Measurements from ENCODE around the gene YPEL2.

Gene YPEL2

DNA sequence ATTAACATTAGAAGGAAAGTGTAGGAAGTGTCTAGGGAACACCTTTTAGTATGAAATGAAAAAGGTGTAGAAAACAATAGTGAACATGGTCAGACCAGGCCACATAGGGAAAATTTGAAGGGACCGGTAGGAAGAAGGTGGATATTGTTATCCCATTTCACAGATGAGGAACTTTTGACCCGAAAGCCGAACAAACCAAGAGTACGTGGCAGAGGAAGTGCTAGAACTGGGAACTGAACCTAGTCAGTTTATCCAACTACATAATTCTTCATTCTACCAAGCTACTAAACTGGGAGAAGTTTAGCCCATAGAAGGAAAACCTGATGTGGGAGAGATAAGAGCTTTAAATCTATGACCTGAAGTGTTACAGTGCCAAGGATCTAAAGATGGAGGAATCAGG is 43.2 kb downstream of the YPEL2 start:
- no peak overlapping the region for H3K9ac ChIP-seq (ENCODE audit: low read length)
- no peaks in the 10 kb centered on the region for H3K36me3 ChIP-seq (ENCODE audit: control insufficient read depth, insufficient read depth, low read length)
- H3K4me3 ChIP-seq (ENCODE audit: low read length) = no peak overlapping the region
- H3K27me3 ChIP-seq (ENCODE audit: control insufficient read depth, insufficient read depth, low read length) = no peaks in the 10 kb centered on the region
- H3K9me3 ChIP-seq (ENCODE audit: control insufficient read depth, low read length) = no peaks in the 10 kb centered on the region
- peaks cover 86% of the 10 kb centered on the region for H3K4me1 ChIP-seq (ENCODE audit: control insufficient read depth, insufficient read depth, low read length)

DNA sequence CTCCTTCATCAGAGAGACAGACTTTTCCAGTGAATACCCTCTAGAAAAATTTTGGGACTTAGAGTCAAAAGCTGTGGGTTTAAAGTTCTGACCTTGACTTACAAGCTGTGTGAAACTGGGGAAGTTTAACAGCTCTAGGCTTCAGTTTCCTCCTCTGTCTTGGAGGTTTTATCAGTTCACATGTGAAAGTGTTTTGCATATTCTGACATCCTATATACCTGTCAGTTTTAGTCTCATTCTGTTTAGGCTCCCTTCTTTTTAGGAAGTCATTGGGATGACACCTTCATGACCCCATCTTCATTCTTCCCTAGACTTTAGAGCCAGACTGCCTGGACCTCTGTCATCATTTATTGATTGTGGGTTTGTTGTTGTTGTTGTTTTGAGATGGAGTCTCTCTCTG is 44.4 kb downstream of the YPEL2 start:
- Histone ChIP-seq H3K4me3 (ENCODE audit: low read length) (no peak overlapping the region), H3K27me3 (ENCODE audit: control insufficient read depth, insufficient read depth, low read length) (no peaks in the 10 kb centered on the region), H3K9me3 (ENCODE audit: control insufficient read depth, low read length) (no peaks in the 10 kb centered on the region), H3K36me3 (ENCODE audit: control insufficient read depth, insufficient read depth, low read length) (no peaks in the 10 kb centered on the region), H3K9ac (ENCODE audit: low read length) (no peak overlapping the region), H3K4me1 (ENCODE audit: control insufficient read depth, insufficient read depth, low read length) (peaks cover 80% of the 10 kb centered on the region)

DNA sequence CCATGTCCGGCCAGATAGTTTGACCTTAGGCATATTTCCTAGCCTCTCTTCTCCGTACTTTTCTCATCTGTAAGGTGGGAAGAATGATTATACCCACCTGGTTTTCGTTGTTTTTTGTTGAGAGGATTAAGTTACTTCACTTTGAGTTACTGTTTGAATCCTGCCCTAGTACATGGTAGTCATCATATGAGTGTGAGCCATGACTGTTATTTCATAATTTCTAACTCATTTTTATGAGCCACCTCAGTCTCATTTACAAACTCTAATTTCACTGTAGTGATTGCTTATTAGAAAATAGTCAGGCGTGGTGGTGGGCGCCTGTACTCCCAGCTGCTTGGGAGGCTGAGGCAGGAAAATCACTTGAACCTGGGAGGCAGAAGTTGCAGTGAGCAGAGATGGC is 45.1 kb downstream of the YPEL2 start:
- no peaks in the 10 kb centered on the region for H3K27me3 ChIP-seq (ENCODE audit: control insufficient read depth, insufficient read depth, low read length)
- H3K36me3 ChIP-seq (ENCODE audit: control insufficient read depth, insufficient read depth, low read length) = no peaks in the 10 kb centered on the region
- H3K4me1 ChIP-seq (ENCODE audit: control insufficient read depth, insufficient read depth, low read length) = peaks cover 80% of the 10 kb centered on the region
- H3K9ac ChIP-seq (ENCODE audit: low read length) = no peak overlapping the region
- no peak overlapping the region for H3K4me3 ChIP-seq (ENCODE audit: low read length)
- no peaks in the 10 kb centered on the region for H3K9me3 ChIP-seq (ENCODE audit: control insufficient read depth, low read length)

DNA sequence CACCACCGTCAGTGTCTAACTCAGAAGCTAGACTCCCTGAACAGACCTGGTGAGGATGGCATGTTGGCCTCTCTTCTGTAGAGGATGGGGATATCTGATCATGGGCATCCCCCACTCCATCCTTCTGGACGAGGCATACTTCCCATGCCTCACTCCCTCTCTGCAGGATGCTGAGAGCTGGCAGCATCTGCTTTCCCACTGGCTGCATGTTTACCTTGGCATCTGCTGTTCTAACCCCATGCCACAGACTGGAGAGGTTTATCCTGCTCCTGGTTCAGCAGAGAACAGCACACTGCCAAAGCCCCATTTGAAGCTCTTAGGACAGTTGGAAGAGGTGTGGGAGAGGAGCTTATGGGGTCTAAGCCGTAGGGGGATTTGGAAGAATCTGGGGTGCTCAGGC is 46.0 kb downstream of the YPEL2 start:
- peaks cover 80% of the 10 kb centered on the region for H3K4me1 ChIP-seq (ENCODE audit: control insufficient read depth, insufficient read depth, low read length)
- H3K9ac ChIP-seq (ENCODE audit: low read length) = peak overlapping the region; percentile 3
- no peaks in the 10 kb centered on the region for H3K9me3 ChIP-seq (ENCODE audit: control insufficient read depth, low read length)
- no peak overlapping the region for H3K4me3 ChIP-seq (ENCODE audit: low read length)
- no peaks in the 10 kb centered on the region for H3K27me3 ChIP-seq (ENCODE audit: control insufficient read depth, insufficient read depth, low read length)
- H3K36me3 ChIP-seq (ENCODE audit: control insufficient read depth, insufficient read depth, low read length) = no peaks in the 10 kb centered on the region

DNA sequence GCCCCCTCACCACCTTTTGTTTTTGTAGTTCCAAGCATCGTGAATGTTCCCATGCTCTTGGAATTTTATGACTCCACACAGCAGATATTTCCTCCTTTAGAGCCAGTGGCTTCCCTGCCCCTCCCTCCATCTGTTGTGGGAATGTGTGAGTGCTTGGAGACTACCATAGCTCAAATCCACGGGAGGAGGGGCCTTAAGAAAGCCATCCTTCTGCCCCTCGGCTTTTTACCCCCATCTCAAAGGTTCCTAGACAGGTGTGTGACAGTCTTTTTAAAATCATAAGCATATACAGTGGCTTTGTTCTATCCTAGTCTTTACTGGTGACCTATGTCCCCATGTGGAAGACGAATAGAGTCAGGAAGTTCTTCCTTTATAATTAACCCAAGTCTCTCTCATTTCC is 47.2 kb downstream of the YPEL2 start:
- no peaks in the 10 kb centered on the region for H3K36me3 ChIP-seq (ENCODE audit: control insufficient read depth, insufficient read depth, low read length)
- H3K4me3 ChIP-seq (ENCODE audit: low read length) = no peak overlapping the region
- peaks cover 68% of the 10 kb centered on the region for H3K4me1 ChIP-seq (ENCODE audit: control insufficient read depth, insufficient read depth, low read length)
- H3K27me3 ChIP-seq (ENCODE audit: control insufficient read depth, insufficient read depth, low read length) = no peaks in the 10 kb centered on the region
- H3K9ac ChIP-seq (ENCODE audit: low read length) = no peak overlapping the region
- H3K9me3 ChIP-seq (ENCODE audit: control insufficient read depth, low read length) = no peaks in the 10 kb centered on the region

DNA sequence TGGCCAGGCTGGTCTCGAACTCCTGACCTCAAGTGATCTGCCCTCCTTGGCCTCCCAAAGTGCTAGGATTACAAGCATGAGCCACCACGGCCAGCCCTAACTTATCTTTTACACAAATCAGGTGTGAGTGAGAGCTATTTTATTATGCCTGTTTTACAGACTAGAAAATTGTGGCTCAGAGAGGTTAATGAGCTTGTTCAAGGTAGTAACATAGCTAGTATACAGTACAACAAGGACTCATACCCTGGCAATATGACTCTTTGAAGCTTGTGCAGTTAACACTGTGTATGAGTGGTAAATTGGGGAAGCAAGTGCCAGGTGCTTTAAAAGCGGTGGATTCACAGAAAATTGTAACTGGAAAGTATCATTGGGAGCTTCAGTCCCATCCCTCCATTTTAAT is 49.0 kb downstream of the YPEL2 start:
- Histone ChIP-seq H3K4me1 (ENCODE audit: control insufficient read depth, insufficient read depth, low read length) (peaks cover 50% of the 10 kb centered on the region), H3K4me3 (ENCODE audit: low read length) (no peak overlapping the region), H3K36me3 (ENCODE audit: control insufficient read depth, insufficient read depth, low read length) (no peaks in the 10 kb centered on the region), H3K27me3 (ENCODE audit: control insufficient read depth, insufficient read depth, low read length) (no peaks in the 10 kb centered on the region), H3K9me3 (ENCODE audit: control insufficient read depth, low read length) (no peaks in the 10 kb centered on the region), H3K9ac (ENCODE audit: low read length) (no peak overlapping the region)

DNA sequence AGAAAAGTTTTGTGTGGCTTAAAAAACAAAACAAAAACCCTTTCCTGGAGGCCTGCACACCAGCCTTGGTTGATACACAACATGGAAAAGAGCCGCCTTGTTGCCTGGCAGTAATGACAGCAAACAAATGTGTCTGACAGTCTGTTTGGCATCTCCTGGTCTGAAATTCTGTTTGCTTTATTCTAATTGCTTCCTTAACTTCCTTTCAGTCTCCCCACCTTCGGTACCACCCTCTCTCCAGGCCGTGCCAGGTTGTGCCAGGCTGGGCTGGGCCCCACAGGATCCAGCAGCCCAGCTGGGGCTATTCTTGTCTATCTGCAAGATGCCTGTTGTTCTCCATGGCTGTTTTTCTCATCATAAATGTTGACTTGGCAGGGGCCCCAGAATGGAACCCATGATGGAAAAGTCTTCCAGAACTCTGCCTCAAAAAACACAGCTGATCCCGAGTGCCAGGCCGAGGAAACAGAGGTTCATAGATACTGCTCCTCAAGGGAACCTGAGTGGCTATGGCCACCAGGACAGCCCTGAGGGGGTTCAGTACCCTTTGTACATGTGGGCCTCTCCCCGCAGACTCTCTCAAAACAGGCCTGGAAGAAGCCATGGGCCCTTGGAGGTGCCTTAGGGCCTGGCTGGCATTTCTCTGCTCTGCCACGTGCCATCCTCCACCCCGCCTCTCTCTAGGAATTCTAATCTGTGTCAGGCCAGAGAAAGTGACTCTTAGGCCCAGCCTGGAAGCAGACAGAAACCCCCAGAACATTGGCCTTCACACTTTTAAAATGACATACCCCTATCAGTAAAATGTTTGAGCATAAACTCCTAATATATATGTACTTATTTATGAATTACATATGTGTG is 50.5 kb downstream of the YPEL2 start:
- no peaks in the 10 kb centered on the region for H3K36me3 ChIP-seq (ENCODE audit: control insufficient read depth, insufficient read depth, low read length)
- peaks cover 48% of the 10 kb centered on the region for H3K4me1 ChIP-seq (ENCODE audit: control insufficient read depth, insufficient read depth, low read length)
- peak overlapping the region; percentile 32 for H3K9ac ChIP-seq (ENCODE audit: low read length)
- no peaks in the 10 kb centered on the region for H3K27me3 ChIP-seq (ENCODE audit: control insufficient read depth, insufficient read depth, low read length)
- H3K4me3 ChIP-seq (ENCODE audit: low read length) = no peak overlapping the region
- H3K9me3 ChIP-seq (ENCODE audit: control insufficient read depth, low read length) = no peaks in the 10 kb centered on the region

DNA sequence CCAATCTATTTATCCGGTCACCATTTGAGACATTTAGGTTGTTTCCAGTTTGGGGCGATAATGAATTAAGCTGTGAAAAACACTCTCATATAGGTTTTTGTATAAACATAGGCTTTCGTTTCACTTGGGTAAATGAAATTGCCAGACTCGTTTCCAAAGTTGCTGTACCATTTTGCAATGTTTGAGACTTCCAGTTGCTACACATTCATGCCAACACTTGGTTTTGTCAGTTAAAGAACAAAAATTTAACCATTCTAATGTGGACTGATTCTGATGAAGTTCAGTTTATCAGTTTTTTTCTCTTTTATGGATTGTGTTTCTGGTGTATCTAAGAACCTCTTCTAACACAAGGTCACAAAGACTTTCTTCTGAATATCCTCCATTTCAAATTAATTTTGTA is 52.4 kb downstream of the YPEL2 start:
- Histone ChIP-seq H3K27me3 (ENCODE audit: control insufficient read depth, insufficient read depth, low read length) (no peaks in the 10 kb centered on the region), H3K4me1 (ENCODE audit: control insufficient read depth, insufficient read depth, low read length) (peaks cover 28% of the 10 kb centered on the region), H3K9ac (ENCODE audit: low read length) (no peak overlapping the region), H3K4me3 (ENCODE audit: low read length) (no peak overlapping the region), H3K9me3 (ENCODE audit: control insufficient read depth, low read length) (no peaks in the 10 kb centered on the region), H3K36me3 (ENCODE audit: control insufficient read depth, insufficient read depth, low read length) (no peaks in the 10 kb centered on the region)

DNA sequence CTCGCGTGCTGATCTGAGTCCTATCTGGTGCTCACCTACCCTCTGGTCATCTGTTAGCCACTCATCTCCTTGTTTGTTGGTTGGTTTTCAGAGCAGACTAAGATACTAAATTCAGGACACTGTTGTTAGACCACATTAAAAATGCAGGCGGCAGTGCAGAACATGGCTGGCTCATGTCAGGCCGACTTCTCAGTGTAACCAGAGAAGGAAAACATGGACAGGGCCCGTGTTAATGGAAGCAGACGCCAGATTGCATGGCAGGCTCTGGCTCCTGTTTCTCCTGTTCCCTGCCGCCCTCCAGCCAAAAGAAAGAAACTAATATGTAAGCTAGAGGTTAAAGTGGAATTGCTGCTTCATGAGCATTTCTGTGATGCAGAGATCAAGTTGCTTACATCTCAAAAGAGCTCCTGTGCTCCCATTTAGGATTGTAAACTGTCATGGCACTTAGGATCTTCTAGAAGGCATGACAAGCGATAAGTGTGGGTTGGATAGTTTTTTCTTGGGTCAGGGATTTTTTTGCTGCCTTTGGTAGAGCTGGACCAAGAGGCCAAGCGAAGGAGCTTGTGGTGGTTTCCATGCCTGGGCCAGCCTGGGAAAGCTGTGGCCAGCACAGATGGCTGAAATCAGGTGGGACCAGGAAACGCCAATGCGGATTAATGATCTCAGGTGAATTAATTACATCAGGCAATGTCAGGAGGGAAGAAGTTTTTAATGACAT is 56.1 kb downstream of the YPEL2 start:
- Histone ChIP-seq H3K36me3 (ENCODE audit: control insufficient read depth, insufficient read depth, low read length) (no peaks in the 10 kb centered on the region), H3K4me3 (ENCODE audit: low read length) (no peak overlapping the region), H3K9ac (ENCODE audit: low read length) (no peak overlapping the region), H3K27me3 (ENCODE audit: control insufficient read depth, insufficient read depth, low read length) (no peaks in the 10 kb centered on the region), H3K4me1 (ENCODE audit: control insufficient read depth, insufficient read depth, low read length) (no peaks in the 10 kb centered on the region), H3K9me3 (ENCODE audit: control insufficient read depth, low read length) (no peaks in the 10 kb centered on the region)

DNA sequence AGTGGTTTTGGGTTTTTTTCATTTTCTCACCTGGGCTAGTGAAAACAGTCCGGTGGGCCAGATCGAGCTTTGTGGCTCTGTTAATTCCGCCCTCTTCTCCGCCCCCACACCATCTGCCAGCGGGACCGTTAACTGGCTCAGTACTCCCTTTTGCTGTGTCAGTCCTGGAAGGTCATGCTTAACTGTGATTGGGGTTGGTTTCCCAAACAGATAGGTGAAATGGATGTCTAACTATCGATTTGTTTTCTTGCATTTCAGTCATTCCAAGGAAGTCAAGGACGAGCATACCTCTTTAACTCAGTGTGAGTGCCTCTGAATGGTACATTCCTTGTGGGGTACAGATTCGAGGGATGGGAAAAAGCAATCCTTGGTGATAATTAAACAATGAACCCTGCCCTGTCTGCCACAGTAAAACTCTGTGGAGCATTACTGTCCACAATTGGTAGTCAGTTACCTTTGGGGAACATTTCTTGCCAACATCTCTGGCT is 56.7 kb downstream of the YPEL2 start:
- no peak overlapping the region for H3K9ac ChIP-seq (ENCODE audit: low read length)
- no peaks in the 10 kb centered on the region for H3K27me3 ChIP-seq (ENCODE audit: control insufficient read depth, insufficient read depth, low read length)
- H3K36me3 ChIP-seq (ENCODE audit: control insufficient read depth, insufficient read depth, low read length) = no peaks in the 10 kb centered on the region
- H3K9me3 ChIP-seq (ENCODE audit: control insufficient read depth, low read length) = no peaks in the 10 kb centered on the region
- H3K4me3 ChIP-seq (ENCODE audit: low read length) = no peak overlapping the region
- H3K4me1 ChIP-seq (ENCODE audit: control insufficient read depth, insufficient read depth, low read length) = no peaks in the 10 kb centered on the region

DNA sequence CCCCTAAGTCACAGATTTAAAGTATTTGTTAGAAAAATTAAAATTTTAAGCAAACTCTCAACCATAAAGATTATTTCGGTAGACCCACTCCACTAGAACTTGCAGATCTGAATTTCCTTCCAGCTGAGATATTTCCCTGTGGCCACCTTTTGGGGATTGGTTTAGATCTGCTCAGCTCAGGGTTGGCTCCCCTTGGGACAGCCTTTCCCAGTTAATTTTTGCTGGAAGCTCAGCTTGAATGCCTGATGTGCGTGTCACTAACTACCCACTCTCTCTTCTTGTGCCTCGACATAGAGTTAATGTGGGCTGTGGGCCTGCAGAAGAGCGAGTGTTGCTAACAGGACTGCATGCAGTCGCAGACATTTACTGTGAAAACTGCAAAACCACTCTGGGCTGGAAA is 57.6 kb downstream of the YPEL2 start:
- H3K9me3 ChIP-seq (ENCODE audit: control insufficient read depth, low read length) = no peaks in the 10 kb centered on the region
- no peaks in the 10 kb centered on the region for H3K27me3 ChIP-seq (ENCODE audit: control insufficient read depth, insufficient read depth, low read length)
- no peaks in the 10 kb centered on the region for H3K4me1 ChIP-seq (ENCODE audit: control insufficient read depth, insufficient read depth, low read length)
- H3K4me3 ChIP-seq (ENCODE audit: low read length) = no peak overlapping the region
- no peaks in the 10 kb centered on the region for H3K36me3 ChIP-seq (ENCODE audit: control insufficient read depth, insufficient read depth, low read length)
- H3K9ac ChIP-seq (ENCODE audit: low read length) = no peak overlapping the region

DNA sequence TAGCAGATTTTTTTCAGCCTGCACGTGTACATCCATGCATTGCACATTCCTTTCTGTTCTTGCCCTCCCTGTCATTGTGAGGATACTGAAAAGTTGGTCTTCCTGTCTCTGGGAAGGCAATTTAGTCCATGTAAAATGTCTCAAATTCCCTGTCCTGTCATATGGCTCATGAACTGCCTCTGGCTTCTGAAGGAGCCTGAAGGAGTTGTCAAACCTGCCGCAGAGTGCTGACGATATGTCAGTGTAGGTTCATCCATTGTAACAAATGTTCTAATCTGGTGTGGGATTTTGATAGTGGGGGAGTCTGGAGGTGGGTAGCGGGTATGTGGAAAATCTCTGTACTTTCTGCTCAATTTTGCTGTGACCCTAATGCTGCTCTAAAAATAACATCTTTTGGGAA is 59.6 kb downstream of the YPEL2 start:
- H3K4me3 ChIP-seq (ENCODE audit: low read length) = no peak overlapping the region
- H3K27me3 ChIP-seq (ENCODE audit: control insufficient read depth, insufficient read depth, low read length) = no peaks in the 10 kb centered on the region
- no peaks in the 10 kb centered on the region for H3K9me3 ChIP-seq (ENCODE audit: control insufficient read depth, low read length)
- H3K4me1 ChIP-seq (ENCODE audit: control insufficient read depth, insufficient read depth, low read length) = no peaks in the 10 kb centered on the region
- H3K9ac ChIP-seq (ENCODE audit: low read length) = no peak overlapping the region
- H3K36me3 ChIP-seq (ENCODE audit: control insufficient read depth, insufficient read depth, low read length) = peaks cover 3% of the 10 kb centered on the region
